K562 (cell line): ENCODE results near the gene FAHD2A. TPM values are rescaled to one million over a fixed set of nuclear protein-coding genes. Genes with fewer than 3 reads are reported as not detected.

Source experiments
- ATAC-seq: fragments of 200-7000 bp; cut with Tn5 transposase; 3 replicates; pipeline ENCODE4 v1.9.1; 2020; ENCODE audit warnings: moderate library complexity
- BruUV-seq: library from RNA; stranded (reverse); fragments of 400-500 nt; replicated peaks from 2 replicates; lab custom pipeline; 2021; lab: Mats Ljungman, UMichigan
- CTCF ChIA-PET: fragments of 300-600 bp; formaldehyde crosslinking; extraction: SDS; loops from one replicate; lab custom pipeline; 2021; ENCODE audit warnings: low intra/inter-chr PET ratio; lab: Yijun Ruan, JAX
- POLR2A ChIA-PET: fragments of 300-600, 350-650 bp; sonication (Branson Sonifier 250); formaldehyde crosslinking; extraction: SDS; loops from one replicate; lab custom pipeline; 2021; ENCODE audit warnings: antibody characterized with exemption, inconsistent platforms; lab: Yijun Ruan, JAX
- DNase-seq, 4 experiments: peaks; one replicate each; pipeline versions ENCODE4 v3.0.0 to v3.0.0-alpha.2; 2011 to 2018; ENCODE audit warnings: low spot score in 3 of 4, mixed read lengths in 3 of 4; ENCODE audit errors: extremely low read depth in 1 of 4
- FAIRE-seq: peaks from 2 replicates; lab custom pipeline; 2011; peaks lifted over from hg19 to GRCh38; lab: Jason Lieb, UNC
- H2AFZ ChIP-seq: 2 replicates; pipeline ENCODE4 v1.6.0; 2011; ENCODE audit warnings: low read depth, low read length, control low read depth, inconsistent platforms
- H3K27ac ChIP-seq: fragments of 200-600 bp; 3 replicates; pipeline ENCODE4 v1.8.0; 2011; ENCODE audit warnings: low read depth, mild to moderate bottlenecking, control low read depth, inconsistent platforms, low read length, moderate library complexity, mixed read lengths; ENCODE audit errors: extremely low read depth
- H3K27me3 ChIP-seq, 2 experiments: fragments of 300-600 bp in 1 of 2; 2 replicates in 1 of 2; 3 replicates in 1 of 2; pipeline versions ENCODE4 v1.6.0 to v1.8.0; 2011; ENCODE audit warnings: inconsistent platforms in 2 of 2, low read length in 2 of 2, mild to moderate bottlenecking in 1 of 2, mixed read lengths in 1 of 2, moderate library complexity in 1 of 2; ENCODE audit not compliant: control insufficient read depth in 2 of 2, insufficient read depth in 2 of 2
- H3K36me3 ChIP-seq: fragments of 300-600 bp; 3 replicates; pipeline ENCODE4 v1.8.0; 2011; ENCODE audit warnings: mild to moderate bottlenecking, low read length, inconsistent platforms; ENCODE audit not compliant: control insufficient read depth, insufficient read depth
- H3K4me1 ChIP-seq, 2 experiments: fragments of 200-600 bp in 1 of 2; replicated peaks in 1 of 2; 2 replicates in 1 of 2; 3 replicates in 1 of 2; pipeline versions ENCODE4 v1.5.1 to v1.8.0; 2011; ENCODE audit warnings: inconsistent platforms in 2 of 2, low read length in 2 of 2, mild to moderate bottlenecking in 1 of 2, mixed read lengths in 1 of 2, moderate library complexity in 1 of 2; ENCODE audit not compliant: control insufficient read depth in 2 of 2, insufficient read depth in 2 of 2
- H3K4me2 ChIP-seq: 2 replicates; pipeline ENCODE4 v1.6.1; 2011; ENCODE audit warnings: low read length, control low read depth, inconsistent platforms, mixed read lengths; ENCODE audit not compliant: insufficient read depth
- H3K4me3 ChIP-seq: fragments of 200-600 bp; sonication (generic), shearing (Covaris generic); 2 replicates; pipeline ENCODE4 v1.5.1; 2016; ENCODE audit warnings: control low read depth, inconsistent platforms
- H3K79me2 ChIP-seq: fragments of 200-600 bp; 3 replicates; pipeline ENCODE4 v1.8.0; 2011; ENCODE audit warnings: low read length, inconsistent platforms; ENCODE audit not compliant: control insufficient read depth, insufficient read depth
- H3K9ac ChIP-seq, 2 experiments: 2 replicates each; pipeline versions ENCODE4 v1.6.0 to v1.6.1; 2011; ENCODE audit warnings: low read depth in 2 of 2, low read length in 2 of 2, control low read depth in 1 of 2, inconsistent platforms in 1 of 2, mild to moderate bottlenecking in 1 of 2, mixed read lengths in 1 of 2; ENCODE audit not compliant: insufficient read depth in 1 of 2
- H3K9me1 ChIP-seq: one replicate; pipeline ENCODE4 v1.6.0; 2011; ENCODE audit warnings: inconsistent platforms, mild to moderate bottlenecking, low read length, moderate library complexity; ENCODE audit not compliant: control insufficient read depth, insufficient read depth
- H3K9me3 ChIP-seq: replicated peaks from 2 replicates; pipeline ENCODE4 v1.5.1; 2011; ENCODE audit warnings: low read depth, low read length, inconsistent platforms; ENCODE audit not compliant: control insufficient read depth, insufficient read depth
- H4K20me1 ChIP-seq: replicated peaks from 2 replicates; pipeline ENCODE4 v1.6.1; 2011; ENCODE audit warnings: low read length, inconsistent platforms, mixed read lengths; ENCODE audit not compliant: control insufficient read depth, insufficient read depth
- CHD4 ChIP-seq: fragments of 200-600 bp; sonication (generic); IDR thresholded peaks from 3 replicates; pipeline ENCODE4 v1.6.1; 2012; ENCODE audit warnings: low read depth, mild to moderate bottlenecking, mixed read lengths, low read length, inconsistent platforms; ENCODE audit not compliant: insufficient read depth, insufficient replicate concordance, poor library complexity, severe bottlenecking
- ETS2 ChIP-seq: IDR thresholded peaks from 2 replicates; pipeline ENCODE4 v1.6.1; 2016; ENCODE audit warnings: borderline replicate concordance, missing genetic modification characterization, mild to moderate bottlenecking, moderate library complexity, missing compliant biosample characterization; ENCODE audit not compliant: poor library complexity, severe bottlenecking
- EZH2 ChIP-seq: IDR thresholded peaks from 2 replicates; pipeline ENCODE4 v1.6.1; 2012; ENCODE audit warnings: low read depth, mild to moderate bottlenecking, inconsistent platforms, low read length, borderline replicate concordance
- FOXA1 ChIP-seq: fragments of 450-650 bp; IDR thresholded peaks from 2 replicates; pipeline ENCODE4 v1.6.1; 2016; ENCODE audit warnings: mild to moderate bottlenecking, borderline replicate concordance
- ILK ChIP-seq: fragments of 450-650 bp; IDR thresholded peaks from 2 replicates; pipeline ENCODE4 v1.6.1; 2016; ENCODE audit warnings: missing genetic modification characterization, low read depth, mild to moderate bottlenecking, missing compliant biosample characterization, moderate library complexity, borderline replicate concordance
- NELFE ChIP-seq: IDR thresholded peaks from 2 replicates; pipeline ENCODE4 v1.6.1; 2011; ENCODE audit warnings: mild to moderate bottlenecking; ENCODE audit not compliant: insufficient read depth, insufficient read length
- NFXL1 ChIP-seq: fragments of 450-650 bp; formaldehyde crosslinking; IDR thresholded peaks from 2 replicates; pipeline ENCODE4 v1.4.0; 2021; ENCODE audit warnings: mild to moderate bottlenecking
- NRF1 ChIP-seq, 2 experiments: fragments of 450-650 bp; IDR thresholded peaks in 1 of 2; conservative IDR thresholded peaks in 1 of 2; 2 replicates each; pipeline ENCODE4 v1.6.1; 2014; ENCODE audit warnings: mild to moderate bottlenecking in 2 of 2
- SMC3 ChIP-seq: conservative IDR thresholded peaks from 2 replicates; pipeline ENCODE4 v1.6.1; 2011; ENCODE audit warnings: low read depth, low read length, improper control_type of control experiment; ENCODE audit not compliant: insufficient read depth
- SRSF1 ChIP-seq: fragments of 200-400 bp; formaldehyde crosslinking; IDR thresholded peaks from 2 replicates; pipeline ENCODE4 v1.6.1; 2017; ENCODE audit warnings: mild to moderate bottlenecking, low read depth, low read length, moderate library complexity
- TBP ChIP-seq: optimal IDR thresholded peaks from 2 replicates; pipeline ENCODE3; 2011; ENCODE audit warnings: low read depth, low read length, improper control_type of control experiment
- THAP12 ChIP-seq: fragments of 250-450 bp; sonication (Bioruptor Pico); IDR thresholded peaks from 2 replicates; pipeline ENCODE4 v1.9.0; 2021; ENCODE audit warnings: mild to moderate bottlenecking, inconsistent platforms
- THRAP3 ChIP-seq: fragments of 450-650 bp; IDR thresholded peaks from 2 replicates; pipeline ENCODE4 v1.6.1; 2016; ENCODE audit warnings: mild to moderate bottlenecking, inconsistent platforms, borderline replicate concordance
- TOE1 ChIP-seq, 2 experiments: fragments of 450-650 bp in 1 of 2; sonication (generic) in 1 of 2; formaldehyde crosslinking in 1 of 2; IDR thresholded peaks; 2 replicates each; pipeline versions ENCODE4 v1.7.1 to v1.8.0; 2016 to 2022; ENCODE audit warnings: borderline replicate concordance in 2 of 2, mild to moderate bottlenecking in 2 of 2, antibody characterized with exemption in 1 of 2, inconsistent platforms in 1 of 2, low read depth in 1 of 2, missing genetic modification reagents in 1 of 2, moderate library complexity in 1 of 2
- U2AF1 ChIP-seq: fragments of 200-400 bp; formaldehyde crosslinking; optimal IDR thresholded peaks from 2 replicates; pipeline ENCODE3; 2017; ENCODE audit warnings: mild to moderate bottlenecking, low read depth, low read length, moderate library complexity
- ZNF277 ChIP-seq: fragments of 250-450 bp; sonication (Bioruptor Pico); IDR thresholded peaks from 2 replicates; pipeline ENCODE4 v1.8.0; 2022; ENCODE audit warnings: inconsistent platforms, mild to moderate bottlenecking, moderate library complexity, borderline replicate concordance
- WGBS: fragments of 100-300 bp; shearing (Covaris generic); methylation state at CpG from one replicate; pipeline ENCODE4 v1.1.6; 2016; ENCODE audit warnings: low coverage, mixed read lengths; ENCODE audit not compliant: insufficient coverage; ENCODE audit errors: missing lambda C conversion rate; 5-methylcytosine and 5-hydroxymethylcytosine counted together
- in situ Hi-C: fragments of 300-500 bp; cut with MboI; formaldehyde crosslinking; loops from 4 replicates; pipeline ENCODE4 v1.15.0; 2018; ENCODE audit warnings: inconsistent platforms, mixed read lengths
- intact Hi-C: fragments of 100-400 bp; cut with micrococcal nuclease; formaldehyde crosslinking; loops from 2 replicates; pipeline ENCODE4 v1.14.2; 2022
- polyA plus RNA-seq, 8 experiments: library from polyadenylated mRNA; depleted of rRNA in 4 of 8; stranded (reverse) in 5 of 8; unstranded in 3 of 8; fragments of >200 nt; fragmentation: Nextera tagmentation in 2 of 8; fragmentation: Illumina TruSeq in 1 of 8; extraction: Ambion mirVana in 2 of 8; extraction: Trizol in 1 of 8; gene quantifications; 2 replicates each; pipeline versions ENCODE4 v1.2.1 to v1.2.3, GENCODE V29; 2011 to 2014; ENCODE audit warnings: inconsistent platforms in 1 of 8, missing spikeins in 1 of 8
- total RNA-seq, 7 experiments: library from RNA; depleted of rRNA in 6 of 7; stranded (reverse); fragments of >200 nt in 6 of 7; fragmentation: Illumina TruSeq in 2 of 7; extraction: Trizol in 2 of 7; gene quantifications; 2 replicates each; pipeline versions ENCODE4 v1.2.1 to v1.2.3, GENCODE V29; 2011 to 2021; ENCODE audit warnings: low replicate concordance in 1 of 7

Gene FAHD2A
- total and polyA plus RNA-seq, 9 of the 15 experiments (the other 6 are each of a cell fraction or from before 2014, with no cell fraction given), result 13.8 to 41.0 (median 30.4) TPM

- TF ChIP-seq TOE1 (IDR thresholded peaks at IDR 0.05; ENCODE audit: borderline replicate concordance), result no peak
- TF ChIP-seq TOE1 (CRISPR knock-in tag; IDR thresholded peaks at IDR 0.05; ENCODE audit: borderline replicate concordance, low read depth), result no peak
- TF ChIP-seq SRSF1, result no peak
- TF ChIP-seq EZH2, result no peak
- TF ChIP-seq CHD4, result no peak
- TF ChIP-seq SMC3, result no peak
Observed at GRCh38 chr2:95382686-95383634, 19.5 kb upstream of the FAHD2A start (continued).

DNA sequence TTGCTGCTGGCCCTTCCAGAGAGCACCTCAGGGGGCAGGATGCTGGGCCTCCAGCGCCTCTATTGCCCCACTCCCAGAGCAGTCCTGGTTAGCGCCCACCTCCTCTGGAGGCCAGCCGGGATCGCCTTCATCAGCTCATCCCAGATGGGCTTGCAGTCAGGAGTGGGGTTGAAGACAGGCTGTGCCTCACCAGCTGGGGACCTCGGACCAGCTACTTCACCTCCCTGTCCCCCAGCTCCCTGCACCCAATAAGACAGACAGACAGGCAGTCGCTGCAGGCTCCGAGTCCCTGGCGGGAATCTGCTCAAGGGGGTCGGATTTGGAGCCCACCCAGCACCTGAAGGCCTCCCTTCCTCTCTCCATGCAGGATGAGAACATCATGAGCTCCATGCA, 18.9 kb upstream of the FAHD2A start:
- H4K20me1 ChIP-seq, result no peaks in the 10 kb centered on the region
- H3K27ac ChIP-seq, result no peak overlapping the region
- ATAC-seq (no peak), FAIRE-seq (no peak), DNase-seq (no peak)
- peaks cover 10 to 69% of the 10 kb centered on the region in 2 experiments; a peak in 4 of 5 replicates for H3K27me3 ChIP-seq
- H2AFZ ChIP-seq, result no peak overlapping the region
- intact Hi-C loops (loop anchor here (10.0 kb wide), 1 partner anchor 341 kb away; no protein-coding TSS in a partner anchor), in situ Hi-C loops (no loop called here)
- H3K4me1 ChIP-seq, result no peaks in the 10 kb centered on the region; a peak in 1 of 5 replicates
- H3K9ac ChIP-seq, result no peak overlapping the region
- H3K4me2 ChIP-seq, result no peak overlapping the region
- H3K4me3 ChIP-seq, result no peak overlapping the region
- 0% methylated on average over 8 of the region's 9 CpGs for WGBS
- no peaks in the 10 kb centered on the region for H3K9me3 ChIP-seq
- H3K36me3 ChIP-seq, result no peaks in the 10 kb centered on the region
- CTCF ChIA-PET, result no interaction called here
- no peaks in the 10 kb centered on the region for H3K79me2 ChIP-seq
- no TSS peak for BruUV-seq
- POLR2A ChIA-PET, result no interaction called here
- no peaks in the 10 kb centered on the region for H3K9me1 ChIP-seq
- TF ChIP-seq ETS2 (tag) (no peak), NFXL1 (CRISPR knock-in tag) (no peak), ZNF277 (CRISPR knock-in tag) (no peak), NELFE (no peak), FOXA1 (no peak), U2AF1 (no peak), NRF1 (conservative IDR thresholded peaks at IDR 0.05 in 1 of 2, IDR thresholded peaks at IDR 0.05 in 1 of 2) (no peak), THAP12 (no peak), THRAP3 (no peak), ILK (tag) (no peak), TBP (no peak)
